NCI-H1417 (cell line): ENCODE measurements around the gene SCARF2.

Experiments used
- DNase-seq, 3 experiments: peaks; one replicate each; lab custom pipeline; 2025; lab: John Stamatoyannopoulos, UW

The SCARF2 gene

DNA sequence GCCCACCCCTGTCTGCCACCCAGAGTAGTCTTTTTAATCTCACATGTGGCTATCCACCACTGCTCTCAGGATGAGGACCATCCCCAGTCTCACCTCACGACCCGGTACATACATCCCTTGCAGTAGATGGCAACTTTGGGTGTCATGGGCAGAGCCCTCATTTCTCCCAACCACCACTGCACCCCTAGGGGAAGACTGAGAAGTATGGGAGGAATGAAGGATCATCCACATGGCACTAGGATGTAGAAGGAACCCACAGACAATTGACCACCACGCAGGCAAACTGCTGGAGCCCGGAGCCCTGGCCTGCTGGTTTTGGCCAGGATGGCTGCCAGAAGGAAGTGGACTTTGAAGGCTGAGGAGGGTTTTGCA, 1.9 kb upstream of the SCARF2 start:
- no peak for DNase-seq

DNA sequence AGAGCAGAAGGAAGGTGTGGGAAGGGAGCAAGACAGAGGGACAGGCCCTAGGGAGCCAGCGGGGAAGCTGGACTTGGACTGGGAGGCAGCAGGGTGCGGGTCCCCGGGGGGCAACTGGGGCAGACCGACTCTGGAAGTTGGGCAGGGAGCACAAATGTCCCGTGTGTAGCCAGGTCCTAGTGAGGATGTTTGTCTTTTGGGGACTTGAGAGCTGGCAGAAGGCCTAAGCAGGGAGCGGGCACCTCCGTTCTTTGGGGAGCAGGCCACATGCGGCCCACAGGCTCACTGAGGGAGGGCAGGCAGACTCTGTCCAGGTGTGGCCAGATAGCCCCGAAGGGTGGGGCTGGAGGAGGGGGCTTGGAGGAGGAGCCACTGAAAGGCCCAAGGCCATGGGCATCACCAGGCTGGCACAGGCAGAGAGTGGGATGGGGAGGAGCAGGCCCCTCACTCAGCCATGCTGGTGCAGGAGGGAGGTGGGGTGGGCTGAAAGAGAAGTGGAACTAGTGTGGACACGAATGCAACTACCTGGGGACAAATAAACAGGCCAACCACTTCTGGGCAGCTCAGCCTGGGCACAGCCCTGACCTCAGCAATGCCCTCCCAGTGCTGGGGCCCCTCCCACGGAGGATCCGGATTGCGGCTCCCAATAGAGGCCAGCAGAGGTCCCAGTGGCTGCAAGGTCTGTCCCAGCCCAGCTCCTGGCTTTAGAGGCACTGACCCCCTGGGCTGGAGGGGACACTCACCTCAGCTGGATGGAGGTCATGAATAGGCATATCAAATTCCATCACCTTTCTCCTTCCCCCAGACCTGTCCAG, 1.3 kb upstream of the SCARF2 start:
- DNase-seq, result no peak

- no peak for DNase-seq
These were observed 727 bp upstream of the SCARF2 start for GRCh38 chr22:20438427-20438677.

GRCh38 chr22:20436768-20437612, 635 bp downstream of the SCARF2 start:
- DNase-seq, result peak in 1 of 3 experiments; percentile 25

DNA sequence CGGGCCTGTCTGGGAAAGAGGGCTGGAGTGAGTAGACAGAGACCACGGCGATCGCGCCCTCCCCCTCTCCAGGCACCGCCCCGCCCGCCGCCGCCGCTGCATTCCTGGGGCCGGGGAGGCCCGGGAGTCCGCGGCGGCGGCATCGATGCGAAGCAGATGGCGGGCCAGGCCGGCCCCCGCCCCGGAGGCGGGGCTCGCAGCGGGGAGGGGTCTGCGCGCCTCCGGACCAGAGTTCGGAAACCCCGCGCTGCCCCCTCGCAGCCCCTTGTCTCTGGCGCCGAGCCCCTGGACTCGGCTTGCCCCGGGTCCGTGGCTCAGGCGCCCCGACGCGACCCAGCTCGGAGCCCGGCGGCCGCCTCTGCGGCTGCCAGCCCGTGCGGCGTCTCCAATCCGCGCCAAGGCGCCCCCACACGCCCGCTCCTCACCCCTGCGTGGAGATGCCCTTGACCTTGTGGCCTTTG, 1.3 kb downstream of the SCARF2 start:
- no peak for DNase-seq

GRCh38 chr22:20435436-20436306, 2.0 kb downstream of the SCARF2 start:
- DNase-seq, result no peak

DNA sequence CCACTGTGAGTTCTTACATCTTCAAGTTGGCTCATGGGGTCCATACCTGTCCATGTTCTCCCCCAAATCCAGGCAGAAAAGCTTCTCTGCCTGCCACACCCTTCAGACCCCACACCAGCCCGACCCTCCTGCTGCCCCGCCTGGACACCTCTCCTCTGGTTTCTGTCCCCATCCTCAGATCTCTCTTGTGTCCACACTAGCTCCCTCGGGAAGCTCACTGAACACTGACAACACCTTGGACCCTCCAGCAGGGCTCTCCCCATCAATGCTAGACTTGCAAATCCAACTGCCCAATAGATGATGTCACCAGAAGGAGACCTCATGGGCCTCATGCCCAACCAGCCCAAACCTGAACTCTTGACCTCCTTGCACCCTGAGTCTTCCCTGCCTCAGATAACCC, 2.9 kb downstream of the SCARF2 start:
- no peak for DNase-seq

DNA sequence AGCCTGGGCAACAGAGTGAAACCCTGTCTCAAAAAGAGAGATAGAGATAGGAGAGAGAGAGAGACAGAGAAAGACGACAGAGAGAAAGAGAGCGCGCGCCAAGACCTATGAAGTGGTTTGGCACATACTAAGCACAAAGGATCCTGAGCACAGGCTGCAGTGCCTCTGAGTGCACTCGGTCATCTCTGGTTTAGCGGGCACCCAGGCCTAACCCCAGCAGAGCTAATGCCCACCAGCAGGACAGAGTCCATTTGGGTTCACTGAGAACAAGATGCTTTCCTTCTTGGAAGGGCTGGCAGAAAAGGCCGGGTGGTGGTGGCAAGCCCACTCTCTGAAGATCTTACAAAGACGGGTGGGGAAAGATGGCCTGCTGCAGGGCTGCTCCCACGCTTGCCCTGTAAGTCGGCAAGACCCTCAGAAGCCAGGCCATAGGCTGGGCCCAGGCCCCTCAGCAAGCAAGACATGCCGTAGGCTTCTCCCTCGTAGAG, 3.3 kb downstream of the SCARF2 start:
- no peak for DNase-seq

DNA sequence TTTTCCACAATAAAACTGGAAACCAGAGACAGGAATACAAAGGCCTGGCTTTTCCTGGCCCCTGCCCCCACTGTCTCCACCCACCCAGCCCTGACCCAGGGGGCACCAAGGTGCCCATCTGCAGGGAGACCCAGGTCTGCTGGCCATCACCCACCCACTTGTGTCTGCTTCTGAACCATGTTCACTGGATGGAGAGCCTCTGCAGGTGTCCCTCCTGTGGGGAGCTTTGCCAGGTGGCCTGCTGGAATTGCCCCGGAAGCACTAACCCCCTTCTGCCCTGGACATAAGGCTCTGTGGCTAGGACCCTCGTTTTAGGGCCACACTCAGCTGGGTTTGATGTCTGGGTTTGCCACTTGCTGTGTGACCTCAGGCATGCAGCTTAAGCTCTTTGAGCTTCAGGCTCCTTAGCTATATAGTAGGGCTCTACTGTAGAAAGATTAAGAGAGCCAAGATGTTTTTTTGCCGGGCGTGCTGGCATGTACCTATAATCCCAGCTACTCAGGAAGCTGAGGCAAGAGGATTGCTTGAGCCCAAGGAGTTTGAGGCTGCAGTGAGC, 3.9 kb downstream of the SCARF2 start:
- DNase-seq, result no peak

- DNase-seq, result no peak
These were observed 4.4 kb downstream of the SCARF2 start for GRCh38 chr22:20433191-20433590.

GRCh38 chr22:20432244-20432686, 5.4 kb downstream of the SCARF2 start:
- no peak for DNase-seq

- DNase-seq, result peak in 1 of 3 experiments; percentile 12
These were observed 6.0 kb downstream of the SCARF2 start for GRCh38 chr22:20431511-20432192.

DNA sequence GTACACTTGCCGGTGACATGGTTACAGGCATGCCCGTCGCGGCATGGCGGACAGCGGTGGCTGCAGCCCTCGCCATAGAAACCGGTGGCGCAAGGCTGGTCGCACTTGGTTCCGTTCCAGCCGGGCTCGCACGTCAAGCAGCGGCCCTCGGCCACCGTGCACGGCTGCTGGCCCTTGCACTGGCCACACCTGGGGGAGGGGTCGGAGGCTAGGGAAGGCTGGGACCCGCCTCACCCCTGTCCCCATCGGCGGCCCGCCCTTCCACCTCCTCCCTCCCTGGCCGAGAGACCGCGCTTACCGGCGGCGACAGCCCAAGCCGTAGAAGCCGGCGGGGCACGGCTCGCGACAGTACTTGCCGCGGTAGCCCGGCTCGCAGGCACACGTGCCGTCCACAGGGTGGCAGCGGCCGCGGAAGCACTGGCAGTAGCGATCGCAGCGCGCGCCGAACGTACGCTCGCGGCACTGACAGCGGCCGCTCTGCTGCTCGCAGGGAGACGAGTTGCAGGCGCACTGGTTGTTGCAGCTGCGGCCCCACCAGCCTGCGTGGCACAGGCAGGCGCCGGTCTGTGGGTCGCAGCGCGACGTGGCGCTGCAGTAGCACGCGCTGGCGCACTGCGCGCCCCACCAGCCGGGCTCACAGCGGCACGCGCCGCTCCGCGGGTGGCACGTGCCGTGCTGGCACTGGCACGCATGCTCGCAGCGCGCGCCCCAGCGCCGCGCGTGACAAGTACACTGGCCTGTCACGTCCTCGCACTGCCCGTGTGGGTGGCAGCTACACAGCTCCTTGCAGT, 6.7 kb downstream of the SCARF2 start:
- DNase-seq, result peak; percentile 26 to 70 (median 62)

DNA sequence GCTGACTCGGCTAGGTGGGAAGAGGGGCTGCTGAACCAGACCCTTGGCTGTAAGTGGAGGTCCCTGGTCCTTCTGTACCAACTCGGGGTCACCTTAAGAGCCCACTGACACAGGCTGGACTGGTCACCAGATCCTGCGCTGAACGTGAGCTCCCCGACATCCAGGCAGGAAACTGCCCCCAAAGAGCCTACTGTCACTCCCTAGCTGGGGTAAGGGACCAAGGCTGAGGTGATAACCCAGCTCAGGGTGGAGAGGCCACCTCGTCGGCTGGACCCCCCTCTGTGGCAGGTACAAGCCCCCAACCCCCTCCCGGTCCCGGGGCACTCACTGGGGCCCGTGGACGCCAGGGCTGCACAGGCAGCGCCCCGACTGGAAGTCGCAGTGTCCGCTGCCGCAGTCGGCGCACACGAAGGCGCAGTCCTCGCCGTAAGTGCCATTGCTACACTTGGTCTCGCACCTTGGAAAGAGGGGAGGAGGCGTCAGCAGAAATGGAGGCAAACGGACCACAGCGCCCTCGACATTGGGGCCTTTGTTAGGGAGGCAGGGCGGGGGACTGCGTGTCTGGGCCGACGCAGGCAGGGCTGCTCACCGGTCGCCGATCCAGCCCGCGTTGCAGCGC, 7.4 kb downstream of the SCARF2 start:
- no peak for DNase-seq

GRCh38 chr22:20429254-20430100, 8.1 kb downstream of the SCARF2 start:
- no peak for DNase-seq

DNA sequence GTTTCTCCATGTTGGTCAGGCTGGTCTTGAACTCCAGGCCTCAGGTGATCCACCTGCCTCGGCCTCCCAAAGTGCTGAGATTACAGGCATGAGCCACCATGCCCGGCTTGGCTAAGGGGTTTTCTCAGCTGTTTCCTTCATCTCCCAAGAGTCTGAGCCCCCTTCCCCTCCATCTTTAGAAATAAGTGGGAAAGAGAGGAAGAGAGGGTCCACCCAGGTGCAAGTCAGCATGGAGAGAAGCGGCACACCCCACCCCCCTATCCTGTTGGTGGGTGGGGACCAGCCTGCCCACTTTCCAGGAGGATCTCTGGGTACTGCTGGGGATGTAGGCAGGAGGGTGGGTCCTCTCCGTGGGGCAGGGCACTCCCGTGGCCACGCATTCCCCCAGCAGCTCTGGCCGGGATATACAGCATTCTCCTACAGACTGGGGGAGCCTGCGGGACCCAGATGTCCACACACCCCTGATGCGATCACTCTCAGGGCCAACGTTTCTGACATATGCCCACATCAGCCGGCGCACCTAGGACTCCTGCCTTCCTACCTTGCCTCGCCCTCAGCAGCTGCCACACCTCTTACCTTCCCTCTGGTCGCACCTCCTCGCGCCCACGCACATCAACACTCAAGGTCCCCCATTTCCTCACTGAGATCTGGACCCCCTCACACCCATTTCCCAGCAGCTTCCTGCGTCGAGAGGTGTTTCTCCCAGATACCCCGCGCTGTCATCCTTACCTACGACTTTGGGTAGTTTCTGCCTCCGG, 8.9 kb downstream of the SCARF2 start:
- no peak for DNase-seq

DNA sequence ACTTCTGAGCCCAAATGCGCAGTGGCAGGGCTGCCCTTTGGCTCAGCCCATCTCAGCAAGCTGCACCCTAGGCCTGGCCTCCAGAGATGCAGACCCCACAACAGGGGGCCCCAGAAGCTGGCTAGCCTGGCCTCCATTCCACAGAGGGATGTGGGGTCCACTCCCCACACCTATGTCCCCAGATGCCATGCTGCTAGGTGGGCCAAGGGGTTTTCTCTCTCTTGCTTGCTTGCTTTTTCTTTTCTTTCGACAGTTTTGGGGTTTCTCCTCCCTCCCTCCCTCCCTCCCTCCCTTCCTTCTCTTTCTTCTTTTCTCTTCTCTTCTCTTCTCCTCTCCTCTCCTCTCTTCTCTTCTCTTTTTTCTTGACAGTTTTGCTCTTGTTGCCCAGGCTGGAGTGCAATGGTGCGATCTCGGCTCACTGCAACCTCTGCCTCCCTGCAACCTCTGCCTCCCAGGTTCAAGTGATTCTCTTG, 9.6 kb downstream of the SCARF2 start:
- no peak for DNase-seq
